Stomach (tissue), 4 donors: ENCODE measurements around the gene RIMS1.

Experiments
- CTCF ChIP-seq, 7 experiments: fragments of 450-650 bp in 4 of 7; fragments of 200-600 bp in 3 of 7; sonication (generic) in 3 of 7; IDR thresholded peaks; one replicate each; pipeline ENCODE4 v1.5.1; 2016 to 2019; ENCODE audit warnings: antibody characterized with exemption in 7 of 7, control low read depth in 2 of 7, mild to moderate bottlenecking in 1 of 7
- EP300 ChIP-seq: sonication (generic); formaldehyde crosslinking; IDR thresholded peaks from one replicate; pipeline ENCODE4 v1.6.1; 2017; ENCODE audit warnings: antibody characterized with exemption
- POLR2A ChIP-seq, 4 donors: fragments of 450-650 bp; IDR thresholded peaks; one replicate each; pipeline ENCODE4 v1.6.1; 2016; ENCODE audit warnings: antibody characterized with exemption in 4 of 4, control low read depth in 2 of 4, mild to moderate bottlenecking in 1 of 4, moderate library complexity in 1 of 4
- POLR2AphosphoS5 ChIP-seq, 3 donors: sonication (generic); formaldehyde crosslinking; IDR thresholded peaks; one replicate each; pipeline ENCODE4 v1.6.1; 2016; ENCODE audit warnings: antibody characterized with exemption in 3 of 3

GRCh38 chr6:72238900-72239299 is 352.6 kb downstream of the RIMS1 start:
- TF ChIP-seq POLR2AphosphoS5 (IDR thresholded peaks at IDR 0.05) (no peak), CTCF (IDR thresholded peaks at IDR 0.05) (no peak), POLR2A (IDR thresholded peaks at IDR 0.05) (no peak), EP300 (no peak)
